WI38 (cell line): ENCODE results near the gene EGFL7.

ENCODE experiments used
- H3K4me3 ChIP-seq: 2 replicates; pipeline ENCODE4 v1.5.1; 2011; ENCODE audit warnings: low read depth, mild to moderate bottlenecking, control low read depth, low read length
- CTCF ChIP-seq: IDR thresholded peaks from 2 replicates; pipeline ENCODE4 v1.5.1; 2012; ENCODE audit warnings: low read depth, mild to moderate bottlenecking, control low read depth, low read length

Gene EGFL7

GRCh38 chr9:136676297-136676794, 13.6 kb downstream of the EGFL7 start:
- TF ChIP-seq CTCF, result no peak
- no peak overlapping the region for H3K4me3 ChIP-seq

- H3K4me3 ChIP-seq, result no peak overlapping the region
- TF ChIP-seq CTCF, result no peak
Measured at GRCh38 chr9:136676920-136677686, 14.4 kb downstream of the EGFL7 start.

- no peak overlapping the region for H3K4me3 ChIP-seq
- TF ChIP-seq CTCF, result no peak
Measured at GRCh38 chr9:136678034-136678433, 15.3 kb downstream of the EGFL7 start.

GRCh38 chr9:136678624-136679023, 15.9 kb downstream of the EGFL7 start:
- no peak overlapping the region for H3K4me3 ChIP-seq
- no peak for TF ChIP-seq CTCF

GRCh38 chr9:136679431-136679941, 16.8 kb downstream of the EGFL7 start:
- no peak overlapping the region for H3K4me3 ChIP-seq
- TF ChIP-seq CTCF, result no peak

- TF ChIP-seq CTCF, result no peak
- H3K4me3 ChIP-seq, result no peak overlapping the region
Measured at GRCh38 chr9:136681029-136681428, 18.3 kb downstream of the EGFL7 start.

- no peak for TF ChIP-seq CTCF
- no peak overlapping the region for H3K4me3 ChIP-seq
Measured at GRCh38 chr9:136681945-136682699, 19.4 kb downstream of the EGFL7 start.
